ENCODE data around the gene MRPL16. TPM values are rescaled to one million over a fixed set of nuclear protein-coding genes. Genes with fewer than 3 reads are reported as not detected.

Gene MRPL16
- total and polyA plus RNA-seq, 4 donors: 38.2 to 54.1 (median 40.2) TPM

GRCh38 chr11:59842316-59842715 lies 31.7 kb upstream of the MRPL16 start:
- H3K9me3 ChIP-seq (ENCODE audit: control insufficient read depth in 4 of 4, insufficient read depth in 3 of 4, low read length in 3 of 4): no peaks in the 10 kb centered on the region
- no peak overlapping the region for H3K4me3 ChIP-seq
- DNase-seq (no peak), ATAC-seq (ENCODE audit: insufficient read depth, low FRiP score) (no peak)
- TF ChIP-seq CTCF (IDR thresholded peaks at IDR 0.05; ENCODE audit: control extremely low read depth, extremely low read depth): no peak
- no peaks in the 10 kb centered on the region for H3K27me3 ChIP-seq (ENCODE audit: control insufficient read depth in 3 of 3, insufficient read depth in 3 of 3, low read length in 2 of 3)
- WGBS, 2 donors: 79 to 86% methylated on average over 12 of the region's 12 CpGs
- H3K36me3 ChIP-seq (ENCODE audit: control insufficient read depth in 4 of 4, insufficient read depth in 4 of 4, low read length in 4 of 4): no peaks in the 10 kb centered on the region
- H3K9ac ChIP-seq (ENCODE audit: insufficient read depth in 1 of 2, low read length in 2 of 2): no peak overlapping the region
- no peaks in the 10 kb centered on the region for H3K4me1 ChIP-seq (ENCODE audit: control insufficient read depth in 5 of 5, insufficient read depth in 5 of 5, low read length in 5 of 5)
- H3K27ac ChIP-seq (ENCODE audit: low read depth in 1 of 2, low read length in 1 of 2): no peak overlapping the region

- Histone ChIP-seq H3K4me3 (no peak overlapping the region), H3K9me3 (ENCODE audit: control insufficient read depth in 4 of 4, insufficient read depth in 3 of 4, low read length in 3 of 4) (no peaks in the 10 kb centered on the region), H3K27me3 (ENCODE audit: control insufficient read depth in 3 of 3, insufficient read depth in 3 of 3, low read length in 2 of 3) (no peaks in the 10 kb centered on the region), H3K4me1 (ENCODE audit: control insufficient read depth in 5 of 5, insufficient read depth in 5 of 5, low read length in 5 of 5) (no peaks in the 10 kb centered on the region), H3K36me3 (ENCODE audit: control insufficient read depth in 4 of 4, insufficient read depth in 4 of 4, low read length in 4 of 4) (no peaks in the 10 kb centered on the region), H3K9ac (ENCODE audit: insufficient read depth in 1 of 2, low read length in 2 of 2) (no peak overlapping the region), H3K27ac (ENCODE audit: low read depth in 1 of 2, low read length in 1 of 2) (no peak overlapping the region)
- ATAC-seq (ENCODE audit: insufficient read depth, low FRiP score): no peak
- no peak for DNase-seq
- 89 to 93% methylated on average over 2 of the region's 2 CpGs for WGBS, 2 donors
- no peak for TF ChIP-seq CTCF (IDR thresholded peaks at IDR 0.05; ENCODE audit: control extremely low read depth, extremely low read depth)
Measured at GRCh38 chr11:59841514-59841913, 30.9 kb upstream of the MRPL16 start.

- DNase-seq (no peak), ATAC-seq (ENCODE audit: insufficient read depth, low FRiP score) (no peak)
- Histone ChIP-seq H3K9me3 (ENCODE audit: control insufficient read depth in 4 of 4, insufficient read depth in 3 of 4, low read length in 3 of 4) (no peaks in the 10 kb centered on the region), H3K36me3 (ENCODE audit: control insufficient read depth in 4 of 4, insufficient read depth in 4 of 4, low read length in 4 of 4) (no peaks in the 10 kb centered on the region), H3K27me3 (ENCODE audit: control insufficient read depth in 3 of 3, insufficient read depth in 3 of 3, low read length in 2 of 3) (no peaks in the 10 kb centered on the region), H3K27ac (ENCODE audit: low read depth in 1 of 2, low read length in 1 of 2) (no peak overlapping the region), H3K4me1 (ENCODE audit: control insufficient read depth in 5 of 5, insufficient read depth in 5 of 5, low read length in 5 of 5) (no peaks in the 10 kb centered on the region), H3K4me3 (no peak overlapping the region), H3K9ac (ENCODE audit: insufficient read depth in 1 of 2, low read length in 2 of 2) (no peak overlapping the region)
- TF ChIP-seq CTCF (IDR thresholded peaks at IDR 0.05; ENCODE audit: control extremely low read depth, extremely low read depth): no peak
Measured at GRCh38 chr11:59839615-59840014, 29.0 kb upstream of the MRPL16 start.

- Histone ChIP-seq H3K27me3 (ENCODE audit: control insufficient read depth in 3 of 3, insufficient read depth in 3 of 3, low read length in 2 of 3) (no peaks in the 10 kb centered on the region), H3K27ac (ENCODE audit: low read depth in 1 of 2, low read length in 1 of 2) (no peak overlapping the region), H3K4me1 (ENCODE audit: control insufficient read depth in 5 of 5, insufficient read depth in 5 of 5, low read length in 5 of 5) (no peaks in the 10 kb centered on the region), H3K36me3 (ENCODE audit: control insufficient read depth in 4 of 4, insufficient read depth in 4 of 4, low read length in 4 of 4) (no peaks in the 10 kb centered on the region), H3K4me3 (no peak overlapping the region), H3K9me3 (ENCODE audit: control insufficient read depth in 4 of 4, insufficient read depth in 3 of 4, low read length in 3 of 4) (no peaks in the 10 kb centered on the region), H3K9ac (ENCODE audit: insufficient read depth in 1 of 2, low read length in 2 of 2) (no peak overlapping the region)
- ATAC-seq (ENCODE audit: insufficient read depth, low FRiP score) (no peak), DNase-seq (no peak)
- no peak for TF ChIP-seq CTCF (IDR thresholded peaks at IDR 0.05; ENCODE audit: control extremely low read depth, extremely low read depth)
- 75 to 81% methylated on average over 2 of the region's 2 CpGs for WGBS, 2 donors
Measured at GRCh38 chr11:59833602-59834001, 23.0 kb upstream of the MRPL16 start.

Measured in lung (tissue), 12 donors.